ENCODE data around the gene ACTMAP. TPM values are rescaled to one million over a fixed set of nuclear protein-coding genes. Genes with fewer than 3 reads are reported as not detected.
"Not testable (repeated sequence)": the region's sequence is repeated elsewhere in the genome, so short reads cannot be mapped to it uniquely, and the experiment has no call there.

Gene ACTMAP
- total RNA-seq, 2 experiments from 2014 or later, result 13.8 to 15.6 TPM

- Mint-ChIP-seq H3K4me3 (no peak overlapping the region), H3K27me3 (no peaks in the 10 kb centered on the region), H3K36me3 (peaks cover 4% of the 10 kb centered on the region), H3K9me3 (no peaks in the 10 kb centered on the region), H3K4me1 (no peaks in the 10 kb centered on the region), H3K27ac (no peak overlapping the region)
- no peak for DNase-seq
Measured at GRCh38 chr19:40741527-40742390, 8.5 kb downstream of the ACTMAP start.

GRCh38 chr19:40740747-40741146, 9.5 kb downstream of the ACTMAP start:
- peaks cover 5% of the 10 kb centered on the region for H3K36me3 Mint-ChIP-seq
- DNase-seq, result no peak
- H3K9me3 Mint-ChIP-seq, result no peaks in the 10 kb centered on the region
- H3K27ac Mint-ChIP-seq, result no peak overlapping the region
- no peak overlapping the region for H3K4me3 Mint-ChIP-seq
- no peaks in the 10 kb centered on the region for H3K27me3 Mint-ChIP-seq
- no peaks in the 10 kb centered on the region for H3K4me1 Mint-ChIP-seq

GRCh38 chr19:40739871-40740703, 10.2 kb downstream of the ACTMAP start:
- no peaks in the 10 kb centered on the region for H3K4me1 Mint-ChIP-seq
- no peaks in the 10 kb centered on the region for H3K9me3 Mint-ChIP-seq
- no peak overlapping the region for H3K4me3 Mint-ChIP-seq
- H3K27ac Mint-ChIP-seq, result no peak overlapping the region
- no peak for DNase-seq
- H3K27me3 Mint-ChIP-seq, result no peaks in the 10 kb centered on the region
- H3K36me3 Mint-ChIP-seq, result peaks cover 12% of the 10 kb centered on the region

GRCh38 chr19:40739030-40739839, 11.0 kb downstream of the ACTMAP start:
- Mint-ChIP-seq H3K9me3 (no peaks in the 10 kb centered on the region), H3K4me1 (no peaks in the 10 kb centered on the region), H3K36me3 (peaks cover 13% of the 10 kb centered on the region), H3K4me3 (no peak overlapping the region), H3K27ac (peak overlapping the region; percentile 27), H3K27me3 (no peaks in the 10 kb centered on the region)
- DNase-seq, result no peak

GRCh38 chr19:40737102-40737644, 13.1 kb downstream of the ACTMAP start:
- no peaks in the 10 kb centered on the region for H3K27me3 Mint-ChIP-seq
- H3K27ac Mint-ChIP-seq, result no peak overlapping the region
- no peak for DNase-seq
- no peaks in the 10 kb centered on the region for H3K4me1 Mint-ChIP-seq
- H3K36me3 Mint-ChIP-seq, result peaks cover 13% of the 10 kb centered on the region
- no peaks in the 10 kb centered on the region for H3K9me3 Mint-ChIP-seq
- no peak overlapping the region for H3K4me3 Mint-ChIP-seq

- Mint-ChIP-seq H3K4me3 (no peak overlapping the region), H3K27me3 (no peaks in the 10 kb centered on the region), H3K4me1 (no peaks in the 10 kb centered on the region), H3K36me3 (peaks cover 13% of the 10 kb centered on the region), H3K27ac (no peak overlapping the region), H3K9me3 (no peaks in the 10 kb centered on the region)
- DNase-seq, result no peak
Measured at GRCh38 chr19:40736661-40737060, 13.6 kb downstream of the ACTMAP start.

GRCh38 chr19:40735013-40735771, 15.1 kb downstream of the ACTMAP start:
- Mint-ChIP-seq H3K4me3 (no peak overlapping the region), H3K9me3 (no peaks in the 10 kb centered on the region), H3K27me3 (no peaks in the 10 kb centered on the region), H3K27ac (no peak overlapping the region), H3K36me3 (peaks cover 18% of the 10 kb centered on the region), H3K4me1 (no peaks in the 10 kb centered on the region)
- DNase-seq, result no peak

GRCh38 chr19:40733149-40733548, 17.1 kb downstream of the ACTMAP start:
- Mint-ChIP-seq H3K9me3 (no peaks in the 10 kb centered on the region), H3K4me1 (no peaks in the 10 kb centered on the region), H3K27me3 (no peaks in the 10 kb centered on the region), H3K36me3 (peaks cover 17% of the 10 kb centered on the region), H3K4me3 (no peak overlapping the region), H3K27ac (no peak overlapping the region)
- no peak for DNase-seq

GRCh38 chr19:40732304-40732703, 18.0 kb downstream of the ACTMAP start:
- H3K4me1 Mint-ChIP-seq, result not testable (repeated sequence)

GRCh38 chr19:40730065-40730464, 20.2 kb downstream of the ACTMAP start:
- not testable (repeated sequence) for DNase-seq, H3K4me3 Mint-ChIP-seq, H3K4me1 Mint-ChIP-seq, H3K9me3 Mint-ChIP-seq, H3K27me3 Mint-ChIP-seq, H3K27ac Mint-ChIP-seq
- peaks cover 14% of the 10 kb centered on the region for H3K36me3 Mint-ChIP-seq

More at GRCh38 chr19:40732304-40732703, 18.0 kb downstream of the ACTMAP start:
- H3K4me3 Mint-ChIP-seq, DNase-seq, H3K9me3 Mint-ChIP-seq, H3K27ac Mint-ChIP-seq, H3K27me3 Mint-ChIP-seq: not testable (repeated sequence)
- peaks cover 17% of the 10 kb centered on the region for H3K36me3 Mint-ChIP-seq

- Mint-ChIP-seq H3K27ac (no peak overlapping the region), H3K4me3 (no peak overlapping the region), H3K4me1 (peaks cover 15% of the 10 kb centered on the region), H3K36me3 (peaks cover 27% of the 10 kb centered on the region), H3K27me3 (no peaks in the 10 kb centered on the region), H3K9me3 (no peaks in the 10 kb centered on the region)
- DNase-seq, result no peak
Measured at GRCh38 chr19:40726279-40726678, 24.0 kb downstream of the ACTMAP start.

- no peaks in the 10 kb centered on the region for H3K9me3 Mint-ChIP-seq
Measured at GRCh38 chr19:40724855-40725254, 25.4 kb downstream of the ACTMAP start.

GRCh38 chr19:40724315-40724714, 26.0 kb downstream of the ACTMAP start:
- Mint-ChIP-seq H3K27ac (no peak overlapping the region), H3K36me3 (peaks cover 30% of the 10 kb centered on the region), H3K9me3 (no peaks in the 10 kb centered on the region), H3K4me1 (peaks cover 29% of the 10 kb centered on the region), H3K27me3 (no peaks in the 10 kb centered on the region), H3K4me3 (no peak overlapping the region)
- no peak for DNase-seq

More at GRCh38 chr19:40724855-40725254, 25.4 kb downstream of the ACTMAP start:
- Mint-ChIP-seq H3K27ac (no peak overlapping the region), H3K36me3 (peaks cover 30% of the 10 kb centered on the region), H3K4me3 (no peak overlapping the region), H3K27me3 (no peaks in the 10 kb centered on the region), H3K4me1 (peaks cover 26% of the 10 kb centered on the region)
- no peak for DNase-seq

GRCh38 chr19:40723661-40724254, 26.5 kb downstream of the ACTMAP start:
- Mint-ChIP-seq H3K4me1 (peaks cover 31% of the 10 kb centered on the region), H3K4me3 (no peak overlapping the region), H3K27me3 (no peaks in the 10 kb centered on the region), H3K36me3 (peaks cover 30% of the 10 kb centered on the region), H3K27ac (no peak overlapping the region), H3K9me3 (no peaks in the 10 kb centered on the region)
- no peak for DNase-seq

Data from activated naive CD8-positive, alpha-beta T cell treated with anti-CD3 and anti-CD28 coated beads for 36 hours (primary cell).